Stimulated activated CD8-positive, alpha-beta memory T cell treated with anti-CD3 and anti-CD28 coated beads, Interleukin-12 subunit alpha, Interleukin-12 subunit beta, amount 100 ng/mL, for 1 hour (primary cell): ENCODE measurements around the gene DUSP19.

Experiments used
- DNase-seq: peaks from one replicate; pipeline ENCODE4 v3.0.0-alpha.2; 2020; ENCODE audit warnings: low read depth

DUSP19 gene

GRCh38 chr2:183068561-183068960 lies 10.0 kb upstream of the DUSP19 start:
- DNase-seq, result no peak

- DNase-seq, result no peak
These were observed 9.4 kb upstream of the DUSP19 start for GRCh38 chr2:183069174-183069573.

- no peak for DNase-seq
These were observed 7.4 kb upstream of the DUSP19 start for GRCh38 chr2:183070942-183071844.

DNA sequence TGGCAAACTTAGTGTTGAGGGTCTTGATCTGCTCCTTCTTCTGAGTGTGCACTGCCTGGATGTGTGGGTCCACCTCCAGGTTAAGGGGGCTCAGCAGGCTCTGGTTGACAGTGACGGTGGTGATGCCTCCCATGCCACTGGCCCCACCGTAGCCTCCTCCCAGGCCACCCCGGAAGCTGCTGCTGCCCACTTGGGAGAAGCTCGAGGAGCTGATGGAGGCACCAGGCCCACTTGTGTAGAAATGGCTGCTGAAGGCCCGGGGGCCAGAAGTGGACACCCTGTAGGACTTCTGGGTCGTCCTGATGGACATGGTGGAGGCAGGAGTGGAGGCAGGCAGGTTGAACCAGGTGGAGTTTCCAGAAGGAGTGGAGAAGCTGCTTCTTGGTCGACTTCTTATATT lies 6.4 kb upstream of the DUSP19 start:
- no peak for DNase-seq

DNA sequence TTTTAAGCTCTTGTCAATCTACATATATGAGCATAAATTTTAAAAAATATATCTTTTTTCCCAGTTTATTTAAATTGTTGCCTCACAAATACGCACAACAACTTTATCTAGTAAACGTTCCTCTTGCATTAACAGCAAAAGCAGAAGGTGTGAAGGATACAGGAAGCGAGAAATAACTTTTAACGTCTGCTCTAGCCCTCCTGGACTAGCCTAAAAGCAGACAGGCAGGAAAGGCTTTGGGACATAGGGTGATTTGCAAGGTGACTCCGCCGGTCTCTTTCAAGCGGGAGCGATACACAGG lies 434 bp upstream of the DUSP19 start:
- no peak for DNase-seq

- no peak for DNase-seq
These were observed 710 bp downstream of the DUSP19 start for GRCh38 chr2:183079139-183079775.

DNA sequence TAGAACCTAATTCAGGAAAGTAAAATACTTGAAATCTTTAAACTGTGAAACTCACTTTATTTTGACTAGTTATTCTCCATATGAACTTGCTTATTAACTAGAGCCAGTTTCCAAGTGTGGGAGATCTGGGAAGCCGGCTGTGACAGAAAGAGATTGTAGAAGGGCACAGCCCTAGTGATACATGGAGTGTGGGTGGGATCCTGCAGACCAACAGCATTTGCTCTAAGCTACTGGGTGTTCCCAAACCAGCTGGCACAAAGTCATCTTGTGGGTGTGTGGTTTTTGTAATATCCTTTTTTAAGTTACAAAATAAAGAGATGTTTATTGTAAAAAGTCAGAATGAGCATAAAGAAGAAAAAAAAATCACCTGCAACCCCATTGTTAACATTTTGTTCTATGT lies 3.4 kb downstream of the DUSP19 start:
- DNase-seq, result no peak

GRCh38 chr2:183088061-183088460 lies 9.5 kb downstream of the DUSP19 start:
- DNase-seq, result no peak

GRCh38 chr2:183089192-183089851 lies 10.8 kb downstream of the DUSP19 start:
- DNase-seq, result no peak

GRCh38 chr2:183091318-183091953 lies 12.9 kb downstream of the DUSP19 start:
- DNase-seq, result no peak

- no peak for DNase-seq
These were observed 13.4 kb downstream of the DUSP19 start for GRCh38 chr2:183091954-183092345.

DNA sequence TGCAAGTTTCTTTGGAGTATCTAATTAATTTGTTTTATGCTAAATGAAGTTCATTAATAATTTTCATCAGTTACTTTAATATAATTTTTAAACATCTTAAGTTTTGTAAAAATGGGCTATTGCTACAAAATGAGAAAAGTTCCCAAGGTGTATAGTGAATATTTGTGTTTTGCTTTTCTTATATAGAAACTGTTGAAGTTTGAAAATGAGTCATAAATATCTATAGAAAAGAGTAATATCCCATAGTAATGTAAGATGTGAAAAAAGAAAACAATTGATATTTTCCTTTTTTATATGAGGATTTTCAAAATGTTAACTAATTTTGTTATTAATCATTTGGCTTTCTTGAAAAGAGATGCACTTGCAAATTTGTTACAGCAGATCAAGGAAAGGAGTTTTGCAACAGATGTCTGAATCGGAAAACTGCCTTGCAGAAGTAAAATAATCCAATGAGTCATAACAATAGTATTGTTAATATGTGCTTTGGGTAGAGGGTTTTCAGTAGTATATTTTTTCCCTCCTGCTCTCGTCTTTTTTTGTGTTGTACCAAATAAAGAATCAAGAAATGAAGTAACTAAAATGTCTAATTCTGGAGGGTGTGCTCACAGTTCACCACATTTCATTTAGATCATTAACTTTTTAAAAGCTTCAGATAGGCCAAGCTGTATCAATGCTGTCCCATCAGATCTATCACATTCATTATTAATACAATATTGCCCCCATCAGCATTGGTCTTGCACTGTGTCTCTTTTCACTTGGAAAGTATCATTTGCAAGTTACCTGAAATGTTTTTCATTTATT lies 15.5 kb downstream of the DUSP19 start:
- no peak for DNase-seq

DNA sequence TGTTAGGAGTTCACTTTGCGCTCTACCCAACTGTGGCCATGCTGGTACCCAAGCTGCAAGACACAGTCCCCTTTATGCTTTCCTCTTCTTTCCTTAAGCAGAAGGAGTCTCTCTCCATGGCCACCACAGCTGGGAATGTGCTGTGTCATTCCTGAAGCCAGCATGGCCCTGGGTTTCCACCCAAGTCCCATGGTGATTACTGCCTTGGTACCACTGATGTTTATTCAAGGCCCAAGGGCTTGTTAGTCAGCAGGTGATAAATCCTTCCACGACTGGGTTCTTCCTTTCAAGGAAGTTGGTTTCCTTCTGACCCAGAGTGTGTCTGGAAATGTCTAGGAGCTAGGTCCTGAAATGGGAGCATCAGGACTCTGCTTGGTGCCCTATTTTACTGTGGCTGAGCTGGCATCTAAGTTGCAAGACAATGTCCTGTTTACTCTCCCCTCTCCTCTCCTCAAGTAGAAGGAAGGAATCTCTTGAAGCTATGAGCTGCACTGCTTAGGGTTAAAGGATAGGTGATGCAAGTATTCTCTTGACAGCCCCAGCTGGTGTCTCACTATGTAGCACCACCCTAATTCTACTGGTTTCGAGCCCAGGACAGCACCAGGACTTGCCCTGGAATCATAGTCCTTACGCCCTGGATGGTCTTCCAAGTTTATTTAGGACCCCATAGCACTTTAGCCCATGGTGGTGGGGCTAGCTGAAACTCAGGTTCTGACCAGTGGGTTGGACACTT lies 27.0 kb downstream of the DUSP19 start:
- no peak for DNase-seq

DNA sequence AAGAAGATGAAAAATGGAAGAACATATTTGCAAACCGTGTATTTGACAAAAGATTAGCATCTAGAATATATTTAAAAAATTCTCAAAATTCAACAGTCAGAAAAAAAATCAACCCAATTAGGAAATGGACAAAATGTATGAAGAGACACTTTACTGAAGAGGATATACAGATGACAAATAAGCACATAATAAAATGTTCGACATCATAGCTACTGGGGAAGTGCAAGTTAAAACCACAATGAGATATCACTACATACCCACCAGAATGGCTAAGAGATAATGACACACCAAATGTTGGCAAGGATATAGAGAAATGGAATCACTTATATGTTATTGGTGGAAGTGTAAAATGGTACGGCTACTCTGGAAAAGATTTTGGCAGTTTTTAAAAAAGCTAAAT lies 34.0 kb downstream of the DUSP19 start:
- DNase-seq, result no peak

GRCh38 chr2:183113630-183114029 lies 35.1 kb downstream of the DUSP19 start:
- no peak for DNase-seq

- no peak for DNase-seq
These were observed 38.7 kb downstream of the DUSP19 start for GRCh38 chr2:183117226-183117625.

DNA sequence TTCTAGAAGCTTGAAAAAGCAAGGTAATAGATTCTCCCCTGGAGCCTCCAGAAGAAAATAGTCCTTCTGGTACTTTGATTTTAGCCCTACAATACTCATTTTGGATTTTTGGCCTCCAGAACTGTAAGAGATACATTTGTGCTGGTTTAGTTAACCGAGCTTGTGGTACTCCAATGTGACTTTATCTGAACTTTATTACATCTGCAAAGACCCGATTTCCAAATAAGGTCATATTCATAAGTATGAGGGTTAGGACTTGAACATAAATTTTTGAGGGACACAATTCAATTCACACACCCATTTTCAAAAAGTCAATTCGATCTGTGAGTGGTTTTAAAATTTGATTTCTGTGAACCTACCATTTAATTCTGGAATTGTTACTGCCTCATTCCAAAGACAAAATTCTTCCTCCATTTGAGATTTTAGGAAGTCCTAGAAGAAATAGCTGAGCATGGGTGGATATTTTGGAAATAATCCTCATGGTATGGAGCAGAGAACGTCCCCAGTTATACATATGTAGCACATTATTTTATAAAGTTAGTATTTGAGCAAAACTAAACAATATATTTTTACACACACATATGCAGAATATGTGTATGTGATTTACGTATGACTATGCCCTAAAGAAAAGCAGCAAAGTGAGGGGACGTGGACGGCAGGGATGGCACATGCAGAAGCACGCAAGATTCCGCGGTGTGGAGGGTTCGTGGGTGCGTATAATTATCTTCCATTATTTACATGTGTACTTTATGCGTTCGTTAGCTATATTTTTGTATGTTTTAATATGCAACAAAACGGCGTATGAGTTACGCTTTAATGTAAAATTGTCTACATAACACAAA lies 44.8 kb downstream of the DUSP19 start:
- DNase-seq, result no peak

- DNase-seq, result no peak
These were observed 45.3 kb downstream of the DUSP19 start for GRCh38 chr2:183123959-183124221.

GRCh38 chr2:183124222-183124956 lies 45.8 kb downstream of the DUSP19 start, which contains the start of gene NUP35:
Gene NUP35, plus strand, starts transcription at chr2:183124443. Its CDS starts 15 bp downstream, at chr2:183124458.
- peak; percentile 84 for DNase-seq

DNA sequence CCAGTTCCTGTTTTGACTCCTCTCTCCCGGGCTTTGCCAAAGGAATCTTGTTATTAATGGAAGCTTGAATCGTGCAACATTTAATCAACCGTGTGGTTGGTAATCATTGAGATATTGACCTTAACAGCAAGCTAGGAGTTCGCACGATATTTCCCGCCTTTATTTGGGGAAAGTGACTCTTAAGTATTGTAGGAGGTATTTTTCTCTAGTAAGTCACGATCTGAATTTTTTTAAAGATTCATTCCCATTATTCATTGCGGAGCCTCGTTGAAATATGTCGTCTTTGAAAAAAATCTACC lies 46.4 kb downstream of the DUSP19 start:
- no peak for DNase-seq
